Common myeloid progenitor, CD34-positive (primary cell): ENCODE data around the gene PPP5C.

ENCODE experiments used
- CTCF ChIA-PET: fragments of 350-600 bp; sonication (Branson Sonifier 250); formaldehyde crosslinking; loops from one replicate; lab custom pipeline; 2021; ENCODE audit warnings: antibody characterized with exemption; lab: Charles Lee
- POLR2A ChIA-PET: fragments of 350-600 bp; sonication (Branson Sonifier 250); formaldehyde crosslinking; loops from one replicate; lab custom pipeline; 2021; ENCODE audit warnings: antibody characterized with exemption; lab: Charles Lee
- DNase-seq, 3 donors: peaks; one replicate each; pipeline versions ENCODE4 v3.0.0 to v3.0.0-alpha.2; 2013
- H3K27ac ChIP-seq, 2 experiments: 1 replicate in 1 of 2; 2 replicates in 1 of 2; pipeline ENCODE4 v1.7.0; 2013; ENCODE audit warnings: inconsistent platforms in 2 of 2, low read length in 2 of 2, mild to moderate bottlenecking in 2 of 2, low read depth in 1 of 2, moderate library complexity in 1 of 2; ENCODE audit not compliant: severe bottlenecking in 2 of 2, insufficient read depth in 1 of 2, poor library complexity in 1 of 2
- H3K27me3 ChIP-seq, 5 experiments: replicated peaks in 2 of 5; 1 replicate in 3 of 5; 2 replicates in 2 of 5; pipeline versions ENCODE4 v1.6.1 to v1.7.0; 2013; ENCODE audit warnings: low read length in 4 of 5, mild to moderate bottlenecking in 2 of 5, moderate library complexity in 2 of 5, inconsistent platforms in 1 of 5; ENCODE audit not compliant: insufficient read depth in 5 of 5, control insufficient read depth in 4 of 5
- H3K36me3 ChIP-seq, 4 experiments: 1 replicate in 2 of 4; 2 replicates in 2 of 4; pipeline versions ENCODE4 v1.6.1 to v1.7.0; 2013; ENCODE audit warnings: low read length in 3 of 4, control low read depth in 1 of 4, mild to moderate bottlenecking in 1 of 4; ENCODE audit not compliant: control insufficient read depth in 4 of 4, insufficient read depth in 4 of 4
- H3K4me1 ChIP-seq, 4 experiments: 1 replicate in 3 of 4; 2 replicates in 1 of 4; pipeline versions ENCODE4 v1.6.1 to v1.7.1; 2013; ENCODE audit warnings: low read length in 3 of 4, mild to moderate bottlenecking in 3 of 4, control low read depth in 1 of 4, inconsistent platforms in 1 of 4, moderate library complexity in 1 of 4; ENCODE audit not compliant: control insufficient read depth in 4 of 4, insufficient read depth in 4 of 4; ENCODE audit errors: control extremely low read depth in 1 of 4
- H3K4me3 ChIP-seq, 7 experiments: 1 replicate in 4 of 7; 2 replicates in 3 of 7; pipeline versions ENCODE4 v1.5.1 to v1.7.0; 2013; ENCODE audit warnings: mild to moderate bottlenecking in 7 of 7, low read length in 6 of 7, moderate library complexity in 6 of 7, inconsistent platforms in 2 of 7, low read depth in 2 of 7, control low read depth in 1 of 7; ENCODE audit not compliant: insufficient read depth in 4 of 7, control insufficient read depth in 1 of 7; ENCODE audit errors: extremely low read depth in 1 of 7
- H3K9me3 ChIP-seq, 5 experiments: 1 replicate in 4 of 5; 2 replicates in 1 of 5; pipeline versions ENCODE4 v1.6.1 to v1.7.1; 2013; ENCODE audit warnings: low read length in 4 of 5, mild to moderate bottlenecking in 2 of 5, inconsistent platforms in 1 of 5, low read depth in 1 of 5, moderate library complexity in 1 of 5; ENCODE audit not compliant: control insufficient read depth in 4 of 5, insufficient read depth in 2 of 5; ENCODE audit errors: control extremely low read depth in 1 of 5
- WGBS: methylation state at CpG from one replicate; pipeline ENCODE4 v1.1.5; 2013; ENCODE audit not compliant: insufficient coverage; 5-methylcytosine and 5-hydroxymethylcytosine counted together

Gene PPP5C

DNA sequence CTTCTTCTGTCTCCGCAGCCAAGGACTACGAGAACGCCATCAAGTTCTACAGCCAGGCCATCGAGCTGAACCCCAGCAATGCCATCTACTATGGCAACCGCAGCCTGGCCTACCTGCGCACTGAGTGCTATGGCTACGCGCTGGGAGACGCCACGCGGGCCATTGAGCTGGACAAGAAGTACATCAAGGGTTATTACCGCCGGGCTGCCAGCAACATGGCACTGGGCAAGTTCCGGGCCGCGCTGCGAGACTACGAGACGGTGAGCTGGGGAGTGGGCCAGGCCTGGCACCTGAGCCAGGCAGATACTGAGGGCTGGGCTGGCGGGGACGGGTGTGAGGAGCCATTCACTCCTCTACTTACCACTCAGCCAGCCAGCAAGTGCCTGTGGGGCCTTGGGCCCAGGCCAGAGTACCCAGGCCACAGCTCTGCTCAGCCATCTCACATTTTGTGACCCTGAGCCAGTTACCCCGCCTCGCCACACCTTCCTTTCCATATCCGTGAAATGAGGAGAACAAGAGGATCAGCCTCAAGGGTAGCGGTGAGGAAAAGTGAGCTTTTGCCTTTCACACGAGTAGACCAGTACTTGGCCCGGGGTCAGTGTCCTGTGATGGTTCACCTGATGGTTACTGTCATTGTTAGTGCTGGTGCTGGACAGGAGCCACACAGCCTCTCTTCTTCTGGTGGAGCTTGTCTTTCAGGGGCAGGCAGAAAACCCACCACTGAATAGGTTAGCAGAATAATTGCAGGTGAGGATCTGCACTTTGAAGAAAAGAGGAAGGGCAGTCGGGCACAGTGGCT, 7.0 kb downstream of the PPP5C start:
- H3K27me3 ChIP-seq = no peaks in the 10 kb centered on the region
- DNase-seq = no peak
- H3K36me3 ChIP-seq = peaks cover 3 to 67% (median 27%) of the 10 kb centered on the region in 4 experiments
- WGBS = 93% methylated on average over 27 of the region's 28 CpGs
- CTCF ChIA-PET = interaction anchor here (1.2 to 1.5 kb wide), 2 partner anchors 14 to 42 kb away, joined by 3 to 5 read pairs; no protein-coding TSS in a partner anchor
- no peak overlapping the region for H3K27ac ChIP-seq
- POLR2A ChIA-PET = no interaction called here
- peaks cover 9 to 32% (median 25%) of the 10 kb centered on the region in 4 experiments for H3K4me1 ChIP-seq
- no peaks in the 10 kb centered on the region for H3K9me3 ChIP-seq
- H3K4me3 ChIP-seq = no peak overlapping the region

DNA sequence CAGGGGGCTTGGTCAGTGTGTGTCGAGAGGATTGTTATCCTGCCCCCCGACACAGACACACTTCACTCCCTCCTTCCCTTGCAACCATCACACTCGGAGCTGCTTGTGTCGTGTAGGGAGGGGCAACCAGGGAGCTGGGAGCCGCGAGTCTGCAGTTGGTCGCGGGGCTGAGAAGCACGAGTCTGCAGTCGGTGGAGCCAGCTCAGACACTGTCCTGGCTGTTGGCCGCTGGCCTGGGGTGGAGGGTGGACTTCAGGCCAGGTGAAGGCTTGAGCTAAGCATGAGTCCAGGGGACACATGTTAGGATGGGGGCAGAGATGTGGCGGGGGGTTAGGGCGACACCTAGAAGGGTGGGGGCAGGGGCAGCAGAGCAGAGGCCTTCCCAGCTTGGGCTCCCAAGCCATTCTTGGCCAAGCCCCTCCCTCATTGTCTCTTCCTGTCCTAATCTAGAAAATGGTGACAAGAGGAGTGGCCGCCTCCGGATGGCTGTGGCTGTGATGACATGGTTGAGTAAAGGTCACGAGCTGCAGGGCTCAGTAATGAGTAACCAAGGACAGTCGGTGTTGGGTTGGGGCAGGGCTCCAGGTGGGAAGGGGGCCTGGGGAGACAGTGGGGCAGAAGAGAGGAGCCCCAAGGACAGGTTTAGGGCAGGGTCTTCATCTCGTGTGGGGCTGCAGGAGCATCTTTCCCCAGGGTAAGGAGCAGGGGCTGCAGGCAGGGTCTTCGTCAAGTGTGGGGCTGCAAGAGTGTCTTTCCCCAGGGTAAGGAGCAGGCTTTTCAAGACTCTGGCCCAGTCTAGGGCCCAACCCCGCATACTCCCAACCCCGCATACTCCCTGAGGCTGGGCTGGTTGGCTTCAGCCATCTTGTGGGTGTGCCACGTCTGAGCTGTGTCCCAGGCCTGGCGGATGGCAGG, 8.6 kb downstream of the PPP5C start:
- H3K9me3 ChIP-seq = no peaks in the 10 kb centered on the region
- no peak overlapping the region for H3K4me3 ChIP-seq
- ChIA-PET POLR2A (no interaction called here), CTCF (interaction anchor here (1.0 to 2.0 kb wide), 3 partner anchors 9 to 11 kb away, joined by 3 to 7 read pairs (median 3); partner anchors contain the start of gene PPP5C)
- 93% methylated on average over 19 of the region's 23 CpGs for WGBS
- peaks cover 5 to 16% (median 13%) of the 10 kb centered on the region in 4 experiments for H3K4me1 ChIP-seq
- DNase-seq = no peak
- H3K27me3 ChIP-seq = no peaks in the 10 kb centered on the region
- H3K27ac ChIP-seq = no peak overlapping the region
- peaks cover 3 to 67% (median 28%) of the 10 kb centered on the region in 4 experiments for H3K36me3 ChIP-seq

DNA sequence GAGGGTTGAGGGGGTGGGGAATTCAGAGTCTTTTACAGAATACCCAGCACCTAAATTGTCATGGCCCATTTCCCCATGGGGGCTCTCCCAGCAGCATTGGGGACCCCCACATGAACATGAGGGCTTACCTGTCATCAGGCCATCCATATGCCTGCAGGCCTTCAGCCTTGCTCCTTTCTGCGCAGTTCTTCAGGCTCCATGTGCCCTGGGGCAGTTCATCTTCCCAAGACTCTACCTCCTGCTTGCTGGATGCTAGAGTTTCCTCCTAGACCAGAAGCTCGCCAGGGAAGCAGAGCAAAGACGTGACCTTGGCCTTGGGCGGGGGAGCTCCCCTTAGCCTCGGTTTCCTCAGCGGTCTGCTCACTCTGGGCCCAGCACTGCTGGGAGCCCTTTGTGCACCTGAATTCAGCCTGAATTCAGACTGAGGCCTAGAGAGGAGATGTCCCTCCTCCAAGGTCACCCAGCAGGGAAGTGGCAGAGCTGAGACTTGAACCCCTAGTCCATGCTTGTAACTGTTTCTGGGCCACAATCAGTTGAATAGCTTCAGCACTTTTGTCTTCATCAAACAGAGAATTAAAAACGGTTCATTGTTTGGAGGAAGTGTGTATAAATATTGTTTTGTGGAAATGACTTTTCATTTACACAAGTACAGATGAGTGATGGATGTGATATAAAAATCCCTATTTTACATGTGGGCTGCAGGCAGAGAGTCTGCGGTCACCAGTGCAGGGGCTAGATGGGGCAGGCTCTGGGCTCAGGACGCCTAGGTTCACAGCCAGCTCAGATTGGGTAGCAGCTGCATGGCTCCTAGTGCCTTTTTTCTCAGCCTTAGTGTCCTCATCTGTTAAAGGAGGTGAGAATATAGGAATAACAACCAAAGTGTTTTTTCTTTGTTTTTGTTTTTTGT, 9.5 kb downstream of the PPP5C start:
- Histone ChIP-seq H3K27ac (no peak overlapping the region), H3K9me3 (no peaks in the 10 kb centered on the region), H3K4me3 (no peak overlapping the region), H3K36me3 (peaks cover 3 to 67% (median 28%) of the 10 kb centered on the region in 4 experiments), H3K27me3 (no peaks in the 10 kb centered on the region), H3K4me1 (peaks cover 0 to 7% (median 4%) of the 10 kb centered on the region in 4 experiments)
- no peak for DNase-seq
- CTCF ChIA-PET = interaction anchor here (0.6 to 2.0 kb wide), 4 partner anchors 9 to 43 kb away, joined by 3 to 7 read pairs (median 3); partner anchors contain the start of gene PPP5C
- 96% methylated on average over 7 of the region's 9 CpGs for WGBS
- POLR2A ChIA-PET = no interaction called here

DNA sequence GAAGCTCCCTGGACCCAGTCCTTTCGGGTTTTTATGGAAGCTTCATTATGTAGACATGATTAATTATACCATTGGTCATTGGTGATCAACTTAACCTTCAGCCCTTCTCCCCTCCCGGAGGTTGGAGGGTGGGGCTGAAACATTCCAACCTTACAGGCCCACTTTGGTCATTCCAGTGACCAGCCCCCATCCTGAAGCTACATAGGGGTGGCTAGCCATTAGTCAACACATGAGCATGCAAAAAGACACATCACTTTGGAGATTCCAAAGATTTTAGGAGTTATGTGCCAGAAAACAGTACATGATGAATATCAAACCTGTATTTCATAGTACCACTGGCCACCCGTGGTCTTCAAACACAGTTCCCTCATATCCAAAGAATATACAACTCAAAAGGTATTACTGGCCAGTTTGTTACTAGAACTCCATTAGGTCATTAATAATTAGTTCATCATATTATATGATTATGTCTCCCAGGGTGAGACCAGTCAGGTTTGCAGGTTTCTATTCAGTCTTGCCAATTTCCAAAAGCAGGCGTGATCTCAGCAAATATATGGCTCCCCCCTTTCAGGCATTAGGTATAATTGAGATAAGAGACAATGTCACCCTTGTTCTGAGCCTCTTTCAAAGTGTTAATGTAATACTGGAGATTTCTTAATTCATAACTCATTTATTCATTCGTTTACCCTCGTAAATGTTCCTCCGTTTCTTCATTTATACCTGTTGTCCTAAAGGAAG, 11.1 kb downstream of the PPP5C start:
- POLR2A ChIA-PET = no interaction called here

DNA sequence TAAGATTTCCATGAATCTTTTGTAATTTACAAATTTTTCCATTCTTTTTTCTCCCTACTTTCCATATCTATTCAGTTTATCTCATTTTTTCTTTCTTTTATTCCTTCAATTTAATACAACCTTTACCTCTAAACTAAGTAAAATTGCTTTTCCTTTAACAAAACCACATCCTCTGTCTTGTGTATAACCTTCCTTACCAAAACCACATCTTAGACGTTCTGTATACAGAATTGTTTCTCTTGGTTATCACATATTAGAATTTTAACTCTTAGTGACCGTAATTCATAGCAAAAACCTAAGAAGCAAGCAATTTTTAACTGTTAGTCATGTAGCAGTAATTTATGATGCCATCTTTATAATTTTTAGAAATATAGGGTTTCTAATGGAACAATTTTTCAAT, 15.0 kb downstream of the PPP5C start:
- peaks cover 7 to 40% (median 27%) of the 10 kb centered on the region in 4 experiments for H3K36me3 ChIP-seq
- H3K9me3 ChIP-seq = no peaks in the 10 kb centered on the region
- WGBS = no CpG with 5 or more reads among the region's 2 CpGs
- H3K27me3 ChIP-seq = no peaks in the 10 kb centered on the region
- ChIA-PET CTCF (no interaction called here), POLR2A (interaction anchor here (0.7 to 1.0 kb wide), 2 partner anchors 112 to 143 kb away, joined by 3 read pairs; no protein-coding TSS in a partner anchor)
- H3K4me3 ChIP-seq = no peak overlapping the region
- H3K4me1 ChIP-seq = peaks cover 0 to 8% (median 5%) of the 10 kb centered on the region in 4 experiments
- peak in 2 of 3 donors; percentile 39 to 53 for DNase-seq
- no peak overlapping the region for H3K27ac ChIP-seq

More for the DNA sequence above, 11.1 kb downstream of the PPP5C start:
- no peak for DNase-seq
- CTCF ChIA-PET = interaction anchor here (0.7 to 2.0 kb wide), 3 partner anchors 11 to 46 kb away, joined by 3 to 7 read pairs (median 3); partner anchors contain the start of gene PPP5C
- Histone ChIP-seq H3K27me3 (no peaks in the 10 kb centered on the region), H3K36me3 (peaks cover 3 to 55% (median 27%) of the 10 kb centered on the region in 4 experiments), H3K27ac (no peak overlapping the region), H3K4me3 (no peak overlapping the region), H3K4me1 (peaks cover 0 to 8% (median 5%) of the 10 kb centered on the region in 4 experiments), H3K9me3 (no peaks in the 10 kb centered on the region)
- WGBS = 92% methylated on average over 2 of the region's 7 CpGs

DNA sequence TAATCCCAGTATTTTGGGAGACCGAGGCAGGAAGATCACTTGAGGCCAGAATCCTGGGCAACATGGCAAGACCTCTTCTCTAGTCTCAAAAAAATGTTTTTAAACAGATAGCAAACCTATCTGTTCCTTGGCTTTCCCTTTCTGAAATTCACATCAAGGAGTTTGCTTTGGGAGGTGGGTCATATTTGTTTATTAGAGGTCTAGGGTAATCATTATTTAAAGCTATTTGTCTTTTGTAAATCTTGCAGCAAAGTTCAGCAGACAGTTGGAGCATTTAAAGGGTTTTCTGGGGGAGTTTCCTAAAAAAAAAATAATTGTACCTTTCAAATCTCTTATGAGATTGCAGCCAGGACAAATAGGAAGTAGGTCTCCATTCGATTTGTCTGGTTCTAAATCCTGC, 17.5 kb downstream of the PPP5C start:
- no peak overlapping the region for H3K4me3 ChIP-seq
- WGBS = 100% methylated on average over 1 of the region's 2 CpGs
- ChIA-PET CTCF (interaction anchor here (1.0 kb wide), 2 partner anchors 42 to 81 kb away, joined by 4 read pairs; no protein-coding TSS in a partner anchor), POLR2A (no interaction called here)
- no peaks in the 10 kb centered on the region for H3K9me3 ChIP-seq
- peaks cover 0 to 8% (median 5%) of the 10 kb centered on the region in 4 experiments for H3K4me1 ChIP-seq
- H3K27me3 ChIP-seq = no peaks in the 10 kb centered on the region
- H3K36me3 ChIP-seq = peaks cover 11 to 43% (median 30%) of the 10 kb centered on the region in 4 experiments
- no peak for DNase-seq
- no peak overlapping the region for H3K27ac ChIP-seq
